Measurements from ENCODE around the gene PKDREJ.

PKDREJ gene

DNA sequence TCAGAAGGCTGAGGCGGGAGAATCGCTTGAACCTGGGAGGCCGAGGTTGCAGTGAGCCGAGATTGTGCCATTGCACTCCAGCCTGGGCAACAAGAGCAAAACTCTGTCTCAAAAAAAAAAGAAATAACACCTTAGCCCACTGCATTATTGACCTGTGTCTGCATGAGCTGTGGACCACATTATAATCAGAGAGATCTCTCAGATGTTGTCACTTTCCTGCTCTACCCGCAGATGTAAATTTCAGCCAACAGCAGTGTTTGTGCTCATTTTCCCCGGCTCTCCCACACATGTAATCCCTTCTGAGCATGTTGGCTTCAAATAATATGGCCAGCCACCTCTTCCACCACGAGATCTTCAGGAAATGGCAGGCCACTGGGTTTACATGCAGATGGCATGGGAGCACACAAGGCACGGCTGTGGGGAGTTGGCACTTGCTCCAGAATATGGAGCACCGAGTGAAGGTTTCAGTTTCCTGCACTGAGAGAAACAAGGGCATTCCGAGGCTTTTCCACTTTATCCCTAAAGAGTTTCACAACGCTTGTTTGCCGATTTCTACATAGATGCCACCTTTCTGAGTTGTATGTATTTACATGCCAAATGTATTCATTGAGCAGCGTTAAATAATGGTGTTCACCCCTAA lies 32.8 kb downstream of the PKDREJ start:
- no peak for DNase-seq

GRCh38 chr22:46229701-46230100 lies 33.4 kb downstream of the PKDREJ start:
- DNase-seq, result no peak

DNA sequence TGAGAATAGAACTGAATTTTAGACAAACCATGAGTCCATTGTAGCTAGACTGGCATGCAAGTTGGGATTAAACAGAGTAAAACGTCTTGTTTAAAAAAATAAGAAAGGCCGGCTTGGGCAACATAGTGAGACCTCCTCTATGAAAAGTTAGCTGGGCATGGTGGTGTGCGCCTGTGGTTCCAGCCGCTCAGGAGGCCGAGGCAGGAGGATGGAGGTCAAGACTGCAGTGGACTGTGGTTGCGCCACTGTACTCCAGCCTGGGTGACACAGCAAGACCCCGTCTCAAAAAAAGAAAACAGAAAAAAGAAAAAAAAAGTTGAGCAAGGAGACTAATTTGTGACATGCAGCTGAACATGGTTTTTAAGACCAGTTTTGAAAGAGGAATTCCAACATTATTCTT lies 36.6 kb downstream of the PKDREJ start:
- DNase-seq, result no peak

- no peak for DNase-seq
Measured at GRCh38 chr22:46225631-46226030, 37.5 kb downstream of the PKDREJ start.

DNA sequence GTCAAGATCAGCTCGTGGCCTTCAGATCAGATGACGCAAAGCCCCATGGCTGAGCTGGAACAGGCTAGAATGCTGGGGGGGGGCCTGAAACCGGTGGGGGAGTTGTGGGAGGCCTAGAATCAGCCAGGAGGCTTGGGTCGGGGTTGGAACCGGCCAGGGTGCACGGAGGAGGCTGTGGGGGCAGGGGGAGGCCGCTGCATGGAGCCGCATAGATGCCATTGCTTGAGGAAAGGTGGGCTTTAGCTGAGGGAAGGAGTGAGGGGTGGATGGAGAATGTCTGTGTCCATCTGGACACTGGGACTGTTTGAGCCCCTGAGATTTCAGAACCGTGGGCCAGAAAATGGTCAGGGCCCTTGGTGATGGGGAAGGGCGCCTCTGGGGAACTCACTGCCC lies 38.2 kb downstream of the PKDREJ start:
- DNase-seq, result no peak

DNA sequence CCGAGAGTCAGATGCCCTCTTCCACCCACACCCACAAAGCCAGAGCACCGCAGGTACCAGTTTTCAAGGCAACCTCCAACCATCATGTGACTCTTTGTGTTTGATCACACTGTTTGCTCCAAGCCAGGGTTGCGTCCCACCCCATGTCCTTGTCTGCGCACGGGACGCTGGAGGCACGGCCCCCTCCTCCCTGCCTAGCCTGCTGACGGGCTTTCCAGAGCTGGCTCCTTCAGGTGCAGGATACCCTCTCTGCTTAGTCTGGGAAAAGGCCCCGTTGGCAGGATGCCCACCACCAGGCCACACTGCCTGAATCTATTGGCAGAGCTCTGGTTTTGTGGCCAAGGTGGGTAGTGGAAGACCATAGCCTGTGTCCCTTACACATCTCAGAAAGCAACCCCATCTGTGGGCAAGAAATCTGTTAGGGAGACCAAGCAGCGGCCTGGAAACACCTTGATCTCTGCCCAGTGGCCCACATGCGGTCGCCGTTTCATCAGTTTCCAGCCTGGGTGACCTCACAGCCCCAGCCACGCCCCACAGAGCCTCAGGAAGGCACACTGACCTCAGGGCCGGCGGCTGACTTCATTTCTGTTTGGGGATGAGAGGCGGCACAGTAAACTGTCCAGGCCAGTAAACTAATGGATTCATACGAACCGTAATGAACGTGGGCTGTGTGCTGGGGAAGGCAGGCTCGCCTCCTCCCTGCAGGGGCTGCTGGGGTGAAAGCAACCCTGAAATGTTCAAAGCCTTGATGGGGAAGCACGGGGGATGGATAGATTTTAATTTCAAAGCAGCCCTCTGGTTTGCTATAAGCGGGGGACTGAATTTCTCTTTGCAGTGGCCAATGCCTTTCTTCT lies 38.9 kb downstream of the PKDREJ start:
- no peak for DNase-seq

GRCh38 chr22:46220921-46221320 lies 42.2 kb downstream of the PKDREJ start:
- DNase-seq, result no peak

DNA sequence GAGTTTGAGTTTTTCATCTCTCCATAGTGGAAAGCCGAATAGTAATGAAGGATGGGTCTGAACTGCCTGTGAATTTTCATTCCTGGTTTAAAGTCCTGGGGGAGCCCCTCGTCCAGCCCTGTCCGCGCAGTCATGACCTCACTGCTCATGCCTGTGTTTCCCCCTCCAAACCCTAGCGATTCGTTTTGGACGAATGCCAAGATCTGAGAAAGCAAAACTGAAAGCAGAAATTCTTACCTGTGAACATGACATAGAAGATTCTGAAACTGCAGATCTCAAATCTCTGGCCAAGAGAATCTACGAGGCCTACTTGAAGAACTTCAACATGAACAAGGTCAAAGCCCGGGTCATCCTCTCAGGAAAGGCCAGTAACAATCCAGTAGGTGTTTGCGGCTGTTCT lies 43.5 kb downstream of the PKDREJ start:
- no peak for DNase-seq

DNA sequence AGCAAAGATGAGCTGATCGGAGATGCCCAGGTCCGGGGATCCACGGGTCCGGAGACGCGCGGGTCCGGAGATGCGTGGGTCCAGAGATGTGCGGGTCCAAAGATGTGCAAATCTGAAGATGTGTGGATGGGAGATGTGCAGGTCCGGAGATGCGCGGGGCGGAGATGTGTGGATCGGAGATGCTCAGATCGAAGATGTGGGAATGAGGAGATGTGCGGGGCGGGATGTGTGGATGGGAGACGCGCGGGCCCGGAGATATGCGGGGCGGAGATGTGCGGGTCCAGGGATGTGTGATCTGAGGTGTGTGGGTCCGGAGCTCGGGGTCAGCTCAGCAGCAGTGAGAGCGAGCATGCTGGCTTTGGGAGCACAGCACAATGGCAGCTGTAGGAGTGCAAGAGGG lies 48.5 kb downstream of the PKDREJ start:
- no peak for DNase-seq

- no peak for DNase-seq
Measured at GRCh38 chr22:46214149-46214548, 49.0 kb downstream of the PKDREJ start.

DNA sequence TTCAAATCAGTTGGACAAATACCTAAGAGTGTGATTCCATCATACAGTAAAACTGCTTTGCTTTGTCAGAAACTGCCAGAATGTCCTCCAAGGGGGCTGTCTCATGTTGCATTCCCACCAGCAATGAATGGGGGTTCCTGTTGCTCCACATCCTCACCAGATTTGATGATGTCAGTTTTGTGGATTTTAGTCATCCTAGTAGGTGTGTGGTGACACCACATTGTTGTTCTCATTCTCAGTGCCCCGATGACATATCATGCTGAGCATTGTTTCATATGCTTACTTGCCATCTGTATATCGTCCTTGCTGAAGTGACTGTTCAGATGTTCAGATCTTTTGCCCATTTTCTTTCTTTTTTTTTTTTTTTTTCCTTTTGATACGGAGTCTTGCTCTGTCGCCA lies 50.1 kb downstream of the PKDREJ start:
- DNase-seq, result no peak

DNA sequence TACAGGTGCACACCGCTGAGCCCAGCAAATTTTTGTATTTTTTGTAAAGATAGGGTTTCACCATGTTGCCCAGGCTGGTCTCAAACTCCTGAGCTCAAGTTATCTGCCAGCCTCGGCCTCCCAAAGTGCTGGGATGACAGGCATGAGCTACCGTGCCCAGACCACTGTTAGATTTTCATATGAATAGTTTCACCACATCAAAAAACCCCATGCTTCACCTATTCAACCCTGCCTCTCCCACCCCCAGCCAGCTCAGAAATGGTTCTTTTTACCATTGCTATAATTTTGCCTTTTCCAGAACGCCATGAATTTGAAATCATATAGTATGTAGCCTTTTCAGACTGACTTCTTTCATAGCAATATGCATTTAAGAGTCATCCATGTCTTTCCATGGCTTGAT lies 50.9 kb downstream of the PKDREJ start:
- DNase-seq, result no peak

DNA sequence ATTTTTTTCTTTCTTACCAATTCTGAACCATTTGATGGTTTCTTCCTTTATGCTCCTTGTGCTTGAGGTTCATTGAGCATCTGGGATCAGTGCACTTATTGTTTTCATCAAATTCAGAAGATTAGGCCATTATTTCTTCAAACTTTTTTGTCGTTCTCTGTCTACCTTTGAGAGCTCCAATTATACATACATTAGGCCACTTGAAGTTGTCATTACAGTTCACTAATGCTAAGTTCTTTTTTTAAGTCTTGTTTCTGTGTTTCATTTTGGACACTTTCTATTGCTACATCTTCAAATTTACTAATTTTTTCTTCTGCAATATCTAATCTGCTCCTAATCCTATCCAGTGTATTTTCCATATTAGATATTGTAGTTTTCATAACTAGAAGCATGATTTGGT lies 53.9 kb downstream of the PKDREJ start:
- no peak for DNase-seq

All from NCI-H524 treated with DMSO at 0.1 percent for 48 hours (cell line).